Stimulated activated naive CD8-positive, alpha-beta T cell treated with anti-CD3 and anti-CD28 coated beads, Interleukin-15, Interleukin-2, amounts not matched to agents 100 U/mL and 50 U/mL, for 24 hours (primary cell): ENCODE results near the gene PPTC7.
"Not testable (repeated sequence)": the region's sequence is repeated elsewhere in the genome, so short reads cannot be mapped to it uniquely, and the experiment has no call there.

Experiments
- ATAC-seq: fragments of 150-1000 bp; cut with Tn5 transposase; one replicate; pipeline ENCODE4 v1.10.0; 2021
- DNase-seq: peaks from one replicate; pipeline ENCODE4 v3.0.0; 2021

PPTC7 gene

GRCh38 chr12:110561471-110562201, 21.5 kb downstream of the PPTC7 start:
- DNase-seq = no peak
- no peak for ATAC-seq

GRCh38 chr12:110560946-110561345, 22.2 kb downstream of the PPTC7 start:
- DNase-seq (no peak), ATAC-seq (no peak)

GRCh38 chr12:110560048-110560447, 23.1 kb downstream of the PPTC7 start:
- no peak for DNase-seq
- no peak for ATAC-seq

GRCh38 chr12:110558945-110559344, 24.2 kb downstream of the PPTC7 start:
- DNase-seq, ATAC-seq: not testable (repeated sequence)

- DNase-seq (no peak), ATAC-seq (no peak)
Observed at GRCh38 chr12:110557300-110557699, 25.8 kb downstream of the PPTC7 start.

- DNase-seq = no peak
- ATAC-seq = no peak
Observed at GRCh38 chr12:110556705-110557104, 26.4 kb downstream of the PPTC7 start.

- DNase-seq (no peak), ATAC-seq (no peak)
Observed at GRCh38 chr12:110555577-110556406, 27.3 kb downstream of the PPTC7 start.

GRCh38 chr12:110554184-110554583, 28.9 kb downstream of the PPTC7 start:
- DNase-seq = no peak

GRCh38 chr12:110550981-110551380, 32.1 kb downstream of the PPTC7 start:
- ATAC-seq (no peak), DNase-seq (no peak)

More at GRCh38 chr12:110554184-110554583, 28.9 kb downstream of the PPTC7 start:
- ATAC-seq = no peak

GRCh38 chr12:110549716-110550115, 33.4 kb downstream of the PPTC7 start:
- DNase-seq (no peak), ATAC-seq (no peak)

- DNase-seq (no peak), ATAC-seq (no peak)
Observed at GRCh38 chr12:110548678-110549077, 34.4 kb downstream of the PPTC7 start.

GRCh38 chr12:110547090-110547489, 36.0 kb downstream of the PPTC7 start:
- ATAC-seq (no peak), DNase-seq (no peak)

GRCh38 chr12:110546339-110546738, 36.8 kb downstream of the PPTC7 start:
- DNase-seq = no peak
- peak; percentile 46 for ATAC-seq

- ATAC-seq (no peak), DNase-seq (no peak)
Observed at GRCh38 chr12:110545812-110546211, 37.3 kb downstream of the PPTC7 start.

- not testable (repeated sequence) for ATAC-seq, DNase-seq
Observed at GRCh38 chr12:110545259-110545658, 37.9 kb downstream of the PPTC7 start.

- DNase-seq (no peak), ATAC-seq (no peak)
Observed at GRCh38 chr12:110543965-110544364, 39.2 kb downstream of the PPTC7 start.

- DNase-seq (no peak), ATAC-seq (no peak)
Observed at GRCh38 chr12:110543252-110543959, 39.7 kb downstream of the PPTC7 start.

GRCh38 chr12:110540048-110540447, 43.1 kb downstream of the PPTC7 start:
- DNase-seq (no peak), ATAC-seq (no peak)

- DNase-seq (no peak), ATAC-seq (no peak)
Observed at GRCh38 chr12:110538869-110539622, 44.1 kb downstream of the PPTC7 start.

- no peak for ATAC-seq
Observed at GRCh38 chr12:110537605-110538409, 45.3 kb downstream of the PPTC7 start.

More at GRCh38 chr12:110537605-110538409, 45.3 kb downstream of the PPTC7 start:
- no peak for DNase-seq
